Stimulated activated naive CD8-positive, alpha-beta T cell treated with anti-CD3 and anti-CD28 coated beads, Interleukin-15, amount 100 ng/mL, for 72 hours (primary cell): ENCODE measurements around the gene PLEKHG4B.
"Not testable (repeated sequence)": the region's sequence is repeated elsewhere in the genome, so short reads cannot be mapped to it uniquely, and the experiment has no call there.

Source experiments
- ATAC-seq: fragments of 150-1000 bp; cut with Tn5 transposase; 2 replicates; pipeline ENCODE4 v1.10.0; 2021; ENCODE audit warnings: mild to moderate bottlenecking, moderate library complexity
- DNase-seq, 2 donors: peaks; one replicate each; pipeline ENCODE4 v3.0.0; 2021 to 2022
- H3K27ac Mint-ChIP-seq, 2 donors: one replicate each; pipeline ENCODE4 v1.8.0; 2022; ENCODE audit warnings: mild to moderate bottlenecking in 2 of 2, mixed read lengths in 2 of 2, moderate library complexity in 2 of 2
- H3K27me3 Mint-ChIP-seq: one replicate; pipeline ENCODE4 v1.8.0; 2022; ENCODE audit warnings: mixed read lengths
- H3K4me1 Mint-ChIP-seq: one replicate; pipeline ENCODE4 v1.8.0; 2022; ENCODE audit warnings: mild to moderate bottlenecking, mixed read lengths
- H3K4me3 Mint-ChIP-seq, 2 donors: one replicate each; pipeline ENCODE4 v1.8.0; 2022; ENCODE audit warnings: mild to moderate bottlenecking in 2 of 2, mixed read lengths in 2 of 2, moderate library complexity in 1 of 2
- H3K9me3 Mint-ChIP-seq, 2 donors: one replicate each; pipeline ENCODE4 v1.8.0; 2022; ENCODE audit warnings: mixed read lengths in 2 of 2

Gene PLEKHG4B

GRCh38 chr5:162565-163337, 70.8 kb downstream of the PLEKHG4B start:
- ATAC-seq = peak; percentile 20
- Mint-ChIP-seq H3K27ac (no peak overlapping the region), H3K9me3 (peaks cover 0 to 8% of the 10 kb centered on the region in 2 donors), H3K4me3 (no peak overlapping the region), H3K27me3 (peaks cover 34% of the 10 kb centered on the region), H3K4me1 (peaks cover 7% of the 10 kb centered on the region)
- no peak for DNase-seq

DNA sequence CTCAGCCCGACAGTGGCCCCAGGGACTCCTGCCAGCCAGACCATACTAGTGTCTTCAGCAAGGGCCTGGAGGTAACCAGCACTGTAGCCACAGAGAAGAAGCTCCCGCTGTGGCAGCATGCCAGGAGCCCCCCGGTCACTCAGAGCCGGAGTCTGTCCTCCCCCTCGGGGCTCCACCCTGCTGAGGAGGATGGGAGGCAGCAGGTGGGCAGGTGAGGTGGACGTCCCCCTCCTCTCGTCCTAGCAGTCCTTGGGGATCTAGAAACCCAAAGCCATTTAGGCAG, 71.3 kb downstream of the PLEKHG4B start:
- peaks cover 7% of the 10 kb centered on the region for H3K4me1 Mint-ChIP-seq
- no peak for ATAC-seq
- peaks cover 34% of the 10 kb centered on the region for H3K27me3 Mint-ChIP-seq
- DNase-seq = no peak
- H3K4me3 Mint-ChIP-seq = no peak overlapping the region
- no peak overlapping the region for H3K27ac Mint-ChIP-seq
- H3K9me3 Mint-ChIP-seq = peaks cover 0 to 8% of the 10 kb centered on the region in 2 donors

DNA sequence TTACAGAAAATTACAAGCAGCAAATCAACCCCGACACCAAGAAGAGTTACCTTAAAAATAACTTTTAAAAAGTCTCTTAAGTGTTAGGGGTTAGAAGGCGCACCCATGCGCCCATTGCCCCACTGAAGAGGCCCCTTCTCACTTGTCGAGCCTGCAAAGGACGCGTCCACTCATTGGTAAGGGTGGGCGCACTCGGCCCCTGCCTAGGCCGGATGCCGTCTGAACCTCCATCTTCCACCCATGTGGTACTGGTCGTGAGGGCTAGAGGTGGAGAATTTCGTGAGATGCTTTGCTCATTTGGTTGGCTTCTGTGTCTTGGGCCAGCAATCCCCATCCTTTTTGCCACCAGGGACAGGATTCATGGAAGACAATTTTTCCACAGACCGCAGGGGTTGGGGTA, 71.9 kb downstream of the PLEKHG4B start:
- Mint-ChIP-seq H3K27me3 (peaks cover 29% of the 10 kb centered on the region), H3K4me1 (peaks cover 7% of the 10 kb centered on the region), H3K4me3 (no peak overlapping the region), H3K9me3 (peaks cover 0 to 8% of the 10 kb centered on the region in 2 donors), H3K27ac (no peak overlapping the region)
- no peak for DNase-seq
- ATAC-seq = no peak

DNA sequence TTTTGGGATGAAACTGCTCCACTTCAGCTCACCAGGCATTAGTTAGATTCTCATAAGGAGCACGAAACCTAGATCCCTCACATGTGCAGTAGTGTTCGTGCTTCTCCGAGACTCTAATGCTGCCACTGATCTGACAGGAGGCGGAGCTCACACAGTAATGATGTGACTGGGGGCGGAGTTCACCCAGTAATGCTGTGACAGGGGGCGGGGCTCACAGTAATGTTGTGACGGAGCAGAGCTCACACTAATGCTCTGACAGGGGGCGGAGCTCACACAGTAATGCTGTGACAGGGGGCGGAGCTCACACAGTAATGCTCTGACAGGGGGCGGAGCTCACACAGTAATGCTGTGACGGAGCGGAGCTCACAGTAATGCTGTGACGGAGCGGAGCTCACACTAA, 72.3 kb downstream of the PLEKHG4B start:
- peaks cover 25% of the 10 kb centered on the region for H3K27me3 Mint-ChIP-seq
- no peak overlapping the region for H3K4me3 Mint-ChIP-seq
- H3K9me3 Mint-ChIP-seq = peaks cover 0 to 8% of the 10 kb centered on the region in 2 donors
- DNase-seq (no peak), ATAC-seq (no peak)
- no peak overlapping the region for H3K27ac Mint-ChIP-seq
- peaks cover 7% of the 10 kb centered on the region for H3K4me1 Mint-ChIP-seq

DNA sequence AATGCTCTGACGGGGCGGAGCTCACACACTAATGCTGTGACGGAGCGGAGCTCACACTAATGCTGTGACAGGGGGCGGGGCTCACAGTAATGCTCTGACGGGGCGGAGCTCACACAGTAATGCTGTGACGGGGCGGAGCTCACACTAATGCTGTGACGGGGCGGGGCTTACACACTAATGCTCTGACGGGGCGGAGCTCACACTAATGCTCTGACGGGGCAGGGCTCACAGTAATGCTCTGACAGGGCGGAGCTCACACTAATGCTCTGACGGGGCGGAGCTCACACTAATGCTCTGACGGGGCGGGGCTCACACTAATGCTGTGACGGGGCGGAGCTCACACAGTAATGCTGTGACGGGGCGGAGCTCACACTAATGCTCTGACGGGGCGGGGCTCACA, 72.8 kb downstream of the PLEKHG4B start:
- not testable (repeated sequence) for H3K9me3 Mint-ChIP-seq, H3K4me3 Mint-ChIP-seq, H3K27ac Mint-ChIP-seq, ATAC-seq, H3K4me1 Mint-ChIP-seq, DNase-seq
- H3K27me3 Mint-ChIP-seq = peaks cover 19% of the 10 kb centered on the region

DNA sequence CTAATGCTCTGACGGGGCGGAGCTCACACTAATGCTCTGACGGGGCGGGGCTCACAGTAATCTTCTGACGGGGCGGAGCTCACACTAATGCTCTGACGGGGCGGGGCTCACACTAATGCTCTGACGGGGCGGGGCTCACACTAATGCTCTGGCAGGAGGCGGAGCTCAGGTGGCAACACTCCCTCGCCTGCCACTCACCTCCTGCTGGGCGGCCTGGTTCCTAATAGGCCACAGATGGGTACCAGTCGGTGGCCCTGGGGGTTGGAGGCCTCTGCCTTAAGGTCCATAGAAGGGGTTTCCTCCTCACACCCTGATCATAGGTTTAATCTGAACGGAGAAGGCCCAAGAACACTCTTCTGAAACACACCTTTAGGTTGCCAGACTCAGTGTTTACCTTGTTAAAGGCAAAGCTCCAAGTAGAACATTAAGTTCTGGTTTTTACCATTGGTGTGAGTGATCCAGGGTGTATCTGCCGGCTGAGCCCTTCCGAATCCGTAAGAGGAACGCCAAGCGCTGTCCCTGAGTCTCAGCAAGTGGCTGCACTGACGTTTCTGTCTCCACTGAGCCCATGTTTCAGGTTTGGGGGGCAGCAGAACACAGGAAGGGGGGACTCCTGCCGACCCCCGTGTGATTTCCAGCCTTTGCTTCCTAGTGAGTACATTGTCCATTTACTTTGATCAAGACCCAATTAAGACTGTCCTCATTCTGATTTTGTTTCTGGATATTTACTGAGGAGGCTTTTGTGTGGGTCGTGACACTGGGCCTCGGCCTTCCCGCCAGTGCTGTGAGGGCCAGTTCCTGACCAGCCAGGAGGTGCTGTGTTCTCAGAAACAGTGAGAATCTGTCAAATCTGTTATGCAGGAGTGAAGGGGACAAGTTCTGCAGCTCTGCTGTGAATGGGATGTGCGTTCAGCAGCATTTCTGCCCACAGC, 74.7 kb downstream of the PLEKHG4B start:
- no peak overlapping the region for H3K4me3 Mint-ChIP-seq
- no peak for DNase-seq
- no peaks in the 10 kb centered on the region for H3K27me3 Mint-ChIP-seq
- peaks cover 0 to 8% of the 10 kb centered on the region in 2 donors for H3K9me3 Mint-ChIP-seq
- H3K27ac Mint-ChIP-seq = no peak overlapping the region
- ATAC-seq = no peak
- H3K4me1 Mint-ChIP-seq = no peaks in the 10 kb centered on the region

DNA sequence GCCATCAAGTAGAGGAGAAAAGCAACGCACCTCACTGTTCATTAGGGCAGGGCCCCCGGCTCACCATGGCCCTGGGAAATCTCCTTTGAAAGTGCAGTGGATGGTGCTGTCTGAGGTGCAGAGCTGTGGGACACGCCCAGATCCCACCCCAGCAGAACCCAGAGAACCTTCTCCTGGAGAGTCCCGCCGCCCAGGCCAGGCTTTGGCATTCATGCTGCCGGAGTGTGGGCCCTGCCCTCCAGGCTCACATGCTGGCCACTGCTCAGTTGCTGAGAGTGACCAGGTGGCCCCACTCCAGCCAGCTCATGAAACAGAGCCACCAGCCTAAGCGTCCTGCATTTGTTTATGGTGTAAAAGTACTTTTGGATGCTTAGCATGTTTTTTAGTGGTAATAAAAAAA, 75.5 kb downstream of the PLEKHG4B start:
- DNase-seq (peak in 1 of 2 donors; percentile 4), ATAC-seq (no peak)
- Mint-ChIP-seq H3K9me3 (peaks cover 0 to 8% of the 10 kb centered on the region in 2 donors), H3K27ac (no peak overlapping the region), H3K27me3 (no peaks in the 10 kb centered on the region), H3K4me3 (no peak overlapping the region), H3K4me1 (no peaks in the 10 kb centered on the region)

- no peak overlapping the region for H3K4me3 Mint-ChIP-seq
- no peaks in the 10 kb centered on the region for H3K4me1 Mint-ChIP-seq
- DNase-seq = peak in 1 of 2 donors; percentile 4
- no peaks in the 10 kb centered on the region for H3K27me3 Mint-ChIP-seq
- no peak overlapping the region for H3K27ac Mint-ChIP-seq
- H3K9me3 Mint-ChIP-seq = peaks cover 0 to 8% of the 10 kb centered on the region in 2 donors
- ATAC-seq = no peak
Measured at GRCh38 chr5:167982-168660, 76.2 kb downstream of the PLEKHG4B start.

DNA sequence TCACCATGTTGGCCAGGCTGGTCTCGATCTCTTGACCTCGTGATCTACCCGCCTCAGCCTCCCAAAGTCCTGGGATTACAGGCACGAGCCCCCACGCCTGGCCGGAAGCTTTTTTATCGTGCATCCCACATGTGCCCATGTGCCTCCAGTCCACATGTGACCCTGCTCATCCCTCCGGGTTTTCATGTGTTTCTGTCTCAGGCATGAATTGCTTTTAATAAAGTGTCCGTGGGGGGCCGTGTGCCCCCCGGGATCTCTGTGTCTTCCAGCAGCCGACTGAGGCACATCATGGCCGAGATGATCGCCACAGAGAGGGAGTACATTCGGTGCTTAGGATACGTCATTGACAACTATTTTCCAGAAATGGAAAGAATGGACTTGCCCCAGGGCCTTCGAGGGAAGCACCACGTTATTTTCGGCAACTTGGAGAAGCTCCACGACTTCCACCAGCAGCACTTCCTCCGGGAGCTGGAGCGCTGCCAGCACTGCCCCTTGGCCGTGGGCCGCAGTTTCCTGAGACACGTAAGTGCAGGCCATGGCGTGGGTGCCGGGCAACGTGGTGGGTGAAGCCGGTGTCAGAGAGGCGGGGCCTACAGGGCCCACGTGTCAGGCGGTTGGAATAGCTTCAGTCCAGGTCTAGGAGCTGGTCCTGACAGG, 77.2 kb downstream of the PLEKHG4B start:
- Mint-ChIP-seq H3K9me3 (peaks cover 0 to 7% of the 10 kb centered on the region in 2 donors), H3K4me3 (no peak overlapping the region), H3K4me1 (no peaks in the 10 kb centered on the region), H3K27me3 (no peaks in the 10 kb centered on the region), H3K27ac (no peak overlapping the region)
- ATAC-seq (no peak), DNase-seq (peak in 1 of 2 donors; percentile 5)

DNA sequence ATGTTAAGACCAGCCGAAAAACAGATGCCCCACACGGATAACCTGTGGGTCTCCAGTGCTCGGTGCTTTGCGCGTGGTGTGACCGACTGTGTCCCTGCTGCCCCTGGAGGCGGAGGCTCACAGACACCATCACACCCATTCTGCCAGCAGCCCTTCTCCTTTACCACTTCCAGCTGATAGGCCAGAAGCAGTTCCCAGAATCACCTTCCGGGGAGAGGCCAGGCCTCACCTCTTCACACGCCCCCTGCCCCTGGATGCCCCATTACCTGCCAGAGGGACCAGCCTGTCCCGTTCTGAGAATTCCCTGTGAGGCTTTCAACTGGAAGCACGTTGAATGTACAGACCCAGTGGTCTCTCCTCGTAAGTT, 77.7 kb downstream of the PLEKHG4B start:
- ATAC-seq = no peak
- Mint-ChIP-seq H3K27me3 (no peaks in the 10 kb centered on the region), H3K4me1 (no peaks in the 10 kb centered on the region), H3K9me3 (peaks cover 0 to 2% of the 10 kb centered on the region in 2 donors), H3K4me3 (no peak overlapping the region), H3K27ac (no peak overlapping the region)
- DNase-seq = no peak

GRCh38 chr5:170971-171800, 79.2 kb downstream of the PLEKHG4B start:
- H3K27me3 Mint-ChIP-seq = no peaks in the 10 kb centered on the region
- DNase-seq (peak in 1 of 2 donors; percentile 4), ATAC-seq (no peak)
- no peak overlapping the region for H3K27ac Mint-ChIP-seq
- H3K4me3 Mint-ChIP-seq = no peak overlapping the region
- no peaks in the 10 kb centered on the region for H3K9me3 Mint-ChIP-seq
- H3K4me1 Mint-ChIP-seq = no peaks in the 10 kb centered on the region

DNA sequence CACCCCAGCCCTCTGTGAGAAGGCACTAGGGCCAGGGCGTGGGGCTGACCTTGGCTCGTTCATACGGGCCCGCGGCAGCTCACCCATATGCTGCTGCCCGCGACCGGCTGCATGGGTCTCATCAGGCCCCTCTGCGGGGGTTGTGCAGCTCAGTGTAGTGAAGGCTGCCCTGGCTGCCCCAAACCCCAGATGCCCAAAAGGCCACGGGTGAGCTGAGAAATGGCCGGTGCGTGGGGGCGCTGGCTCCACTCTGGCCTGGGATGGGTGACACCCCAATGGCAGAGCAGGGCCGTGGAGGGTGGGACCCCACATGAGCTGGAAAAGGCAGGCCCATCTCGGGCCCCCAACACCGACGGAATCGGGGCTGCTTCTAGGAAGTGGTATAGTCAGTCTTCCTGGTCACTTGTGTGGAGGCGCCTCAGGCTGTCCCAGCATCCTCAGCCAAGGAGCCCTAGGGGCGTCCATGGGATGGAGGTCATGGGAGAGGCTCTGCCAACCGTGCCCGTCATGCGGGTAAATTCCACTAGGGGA, 79.9 kb downstream of the PLEKHG4B start:
- H3K27me3 Mint-ChIP-seq = no peaks in the 10 kb centered on the region
- no peak overlapping the region for H3K27ac Mint-ChIP-seq
- H3K9me3 Mint-ChIP-seq = no peaks in the 10 kb centered on the region
- H3K4me3 Mint-ChIP-seq = no peak overlapping the region
- no peaks in the 10 kb centered on the region for H3K4me1 Mint-ChIP-seq
- ATAC-seq (peak; percentile 31), DNase-seq (peak in 1 of 2 donors; percentile 5)

GRCh38 chr5:172421-172820, 80.5 kb downstream of the PLEKHG4B start:
- ATAC-seq (no peak), DNase-seq (peak in 1 of 2 donors; percentile 2)
- Mint-ChIP-seq H3K4me1 (no peaks in the 10 kb centered on the region), H3K4me3 (no peak overlapping the region), H3K27ac (no peak overlapping the region), H3K27me3 (no peaks in the 10 kb centered on the region), H3K9me3 (no peaks in the 10 kb centered on the region)

DNA sequence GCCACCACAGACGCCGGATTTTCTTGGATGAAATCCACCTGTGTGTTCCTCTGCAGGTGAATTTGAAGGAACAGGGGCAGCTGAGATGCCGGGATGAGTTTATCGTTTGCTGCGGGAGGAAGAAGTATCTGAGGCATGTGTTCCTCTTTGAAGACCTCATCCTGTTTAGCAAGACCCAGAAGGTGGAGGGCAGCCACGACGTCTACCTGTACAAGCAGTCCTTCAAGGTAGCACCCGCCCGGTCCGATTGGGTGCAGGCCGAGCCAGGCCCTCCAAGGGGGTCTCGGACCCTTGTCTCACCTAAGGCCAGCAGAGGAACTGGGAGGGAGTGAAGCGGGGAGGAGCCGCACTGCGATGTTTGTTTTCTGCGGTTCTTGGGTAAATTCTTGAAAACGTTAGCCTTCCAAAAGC, 80.9 kb downstream of the PLEKHG4B start:
- H3K9me3 Mint-ChIP-seq = no peaks in the 10 kb centered on the region
- DNase-seq (no peak), ATAC-seq (no peak)
- H3K4me3 Mint-ChIP-seq = no peak overlapping the region
- no peak overlapping the region for H3K27ac Mint-ChIP-seq
- H3K4me1 Mint-ChIP-seq = no peaks in the 10 kb centered on the region
- H3K27me3 Mint-ChIP-seq = no peaks in the 10 kb centered on the region
